CD4-positive, alpha-beta memory T cell (primary cell): ENCODE results near the gene CENPP. TPM values are rescaled to one million over a fixed set of nuclear protein-coding genes. Genes with fewer than 3 reads are reported as not detected.
A peak's percentile ranks its signal among the peaks of the same experiment; 100 is the strongest.

ENCODE experiments used
- CTCF ChIA-PET: fragments of 350-600 bp; sonication (Branson Sonifier 250); formaldehyde crosslinking; loops from one replicate; lab custom pipeline; 2021; ENCODE audit warnings: inconsistent platforms; ENCODE audit not compliant: partially characterized antibody; lab: Charles Lee
- POLR2A ChIA-PET: fragments of 350-600 bp; sonication (Branson Sonifier 250); formaldehyde crosslinking; loops from one replicate; lab custom pipeline; 2021; ENCODE audit not compliant: partially characterized antibody; lab: Charles Lee
- DNase-seq, 5 donors: peaks; one replicate each; pipeline versions ENCODE4 v3.0.0 to v3.0.0-alpha.2; 2020 to 2022; ENCODE audit warnings: mixed read lengths in 1 of 5
- H3K27ac ChIP-seq: one replicate; pipeline ENCODE4 v1.7.0; 2013; ENCODE audit warnings: low read depth, low read length
- H3K27me3 ChIP-seq: 2 replicates; pipeline ENCODE4 v1.7.0; 2013; ENCODE audit warnings: mild to moderate bottlenecking, low read length, moderate library complexity; ENCODE audit not compliant: insufficient read depth
- H3K36me3 ChIP-seq: 2 replicates; pipeline ENCODE4 v1.7.0; 2013; ENCODE audit warnings: mild to moderate bottlenecking, low read length, moderate library complexity; ENCODE audit not compliant: insufficient read depth
- H3K4me1 ChIP-seq: 2 replicates; pipeline ENCODE4 v1.7.0; 2013; ENCODE audit warnings: mild to moderate bottlenecking, low read length, moderate library complexity; ENCODE audit not compliant: insufficient read depth
- H3K4me3 ChIP-seq, 2 donors: one replicate each; pipeline ENCODE4 v1.7.0; 2013; ENCODE audit warnings: low read length in 2 of 2, mild to moderate bottlenecking in 1 of 2
- H3K9me3 ChIP-seq, 2 donors: one replicate each; pipeline ENCODE4 v1.7.0; 2013; ENCODE audit warnings: low read length in 2 of 2, control low read depth in 1 of 2; ENCODE audit not compliant: control insufficient read depth in 1 of 2
- H3K27ac Mint-ChIP-seq, 7 donors: one replicate each; pipeline ENCODE4 v1.8.0; 2020 to 2021; ENCODE audit warnings: mixed read lengths in 7 of 7, mild to moderate bottlenecking in 6 of 7, inconsistent platforms in 3 of 7, moderate library complexity in 3 of 7
- H3K27me3 Mint-ChIP-seq, 2 donors: one replicate each; pipeline ENCODE4 v1.8.0; 2020 to 2021; ENCODE audit warnings: mixed read lengths in 2 of 2
- H3K36me3 Mint-ChIP-seq, 2 donors: one replicate each; pipeline ENCODE4 v1.8.0; 2020 to 2021; ENCODE audit warnings: mixed read lengths in 2 of 2, inconsistent platforms in 1 of 2, mild to moderate bottlenecking in 1 of 2
- H3K4me1 Mint-ChIP-seq, 4 donors: one replicate each; pipeline ENCODE4 v1.8.0; 2020 to 2021; ENCODE audit warnings: mixed read lengths in 4 of 4, mild to moderate bottlenecking in 1 of 4
- H3K4me3 Mint-ChIP-seq, 8 donors: one replicate each; pipeline ENCODE4 v1.8.0; 2020 to 2021; ENCODE audit warnings: mixed read lengths in 8 of 8, mild to moderate bottlenecking in 7 of 8, moderate library complexity in 6 of 8, inconsistent platforms in 3 of 8
- H3K9me3 Mint-ChIP-seq, 8 donors: one replicate each; pipeline ENCODE4 v1.8.0; 2020 to 2021; ENCODE audit warnings: mixed read lengths in 8 of 8, mild to moderate bottlenecking in 5 of 8, inconsistent platforms in 3 of 8, moderate library complexity in 1 of 8
- intact Hi-C: fragments of 100-400 bp; cut with micrococcal nuclease; formaldehyde crosslinking; loops from one replicate; pipeline ENCODE4 v1.15.1; 2023
- polyA plus RNA-seq, 2 donors: library from polyadenylated mRNA; unstranded; fragments of 300-500 nt; fragmentation: Illumina TruSeq; gene quantifications; one replicate each; pipeline ENCODE4 v1.2.3, GENCODE V29; 2021
- total RNA-seq, 2 experiments: library from RNA; stranded (reverse); gene quantifications; one replicate each; pipeline ENCODE4 v1.2.3, GENCODE V29; 2021

CENPP gene
- total and polyA plus RNA-seq, 4 experiments from 2014 or later = 0.55 to 9.5 (median 3.4) TPM

- intact Hi-C loops = no loop called here
- H3K27me3 Mint-ChIP-seq = no peaks in the 10 kb centered on the region
- H3K36me3 Mint-ChIP-seq = no peaks in the 10 kb centered on the region
- DNase-seq = no peak
- no peak overlapping the region for H3K4me3 Mint-ChIP-seq
- Histone ChIP-seq H3K27ac (no peak overlapping the region), H3K4me1 (no peaks in the 10 kb centered on the region), H3K27me3 (no peaks in the 10 kb centered on the region), H3K4me3 (no peak overlapping the region), H3K9me3 (no peaks in the 10 kb centered on the region), H3K36me3 (no peaks in the 10 kb centered on the region)
- CTCF ChIA-PET = no interaction called here
- no peak overlapping the region for H3K27ac Mint-ChIP-seq
- H3K4me1 Mint-ChIP-seq = peaks cover 0 to 1% (median 0%) of the 10 kb centered on the region in 4 donors
- POLR2A ChIA-PET = no interaction called here
- H3K9me3 Mint-ChIP-seq = no peaks in the 10 kb centered on the region
Measured at GRCh38 chr9:92385953-92386352, 60.2 kb downstream of the CENPP start.

GRCh38 chr9:92392690-92393089, 66.9 kb downstream of the CENPP start:
- no peak overlapping the region for H3K27ac ChIP-seq
- no peaks in the 10 kb centered on the region for H3K9me3 ChIP-seq
- Mint-ChIP-seq H3K27ac (no peak overlapping the region), H3K4me3 (no peak overlapping the region), H3K27me3 (no peaks in the 10 kb centered on the region), H3K9me3 (no peaks in the 10 kb centered on the region), H3K4me1 (no peaks in the 10 kb centered on the region), H3K36me3 (no peaks in the 10 kb centered on the region)
- no peak for DNase-seq
- intact Hi-C loops = no loop called here
- ChIA-PET CTCF (no interaction called here), POLR2A (no interaction called here)
- no peaks in the 10 kb centered on the region for H3K4me1 ChIP-seq
- H3K27me3 ChIP-seq = no peaks in the 10 kb centered on the region
- no peaks in the 10 kb centered on the region for H3K36me3 ChIP-seq
- H3K4me3 ChIP-seq = no peak overlapping the region

DNA sequence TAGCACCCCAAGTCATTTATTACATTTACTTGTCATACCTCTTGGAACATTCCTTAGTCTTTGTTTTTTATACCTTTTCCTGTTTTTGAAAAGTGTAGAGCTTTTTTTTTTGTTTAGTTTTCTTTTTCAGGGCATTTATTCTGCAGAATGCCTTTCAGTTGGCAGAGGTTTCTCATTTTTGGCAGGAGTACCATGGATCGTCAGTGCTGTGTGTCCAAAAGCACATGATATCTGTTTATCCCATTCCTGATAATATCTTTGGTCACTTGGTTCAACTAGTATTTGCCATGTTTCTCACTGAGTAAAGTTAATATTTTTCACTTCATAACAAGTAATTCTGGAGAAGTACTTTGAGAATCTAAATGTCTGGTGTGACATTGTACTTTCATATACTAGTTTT, 67.9 kb downstream of the CENPP start:
- H3K27me3 Mint-ChIP-seq = no peaks in the 10 kb centered on the region
- Histone ChIP-seq H3K27me3 (no peaks in the 10 kb centered on the region), H3K9me3 (no peaks in the 10 kb centered on the region), H3K36me3 (no peaks in the 10 kb centered on the region), H3K4me3 (no peak overlapping the region), H3K4me1 (no peaks in the 10 kb centered on the region), H3K27ac (no peak overlapping the region)
- H3K9me3 Mint-ChIP-seq = peaks cover 0 to 2% (median 0%) of the 10 kb centered on the region in 8 donors
- no peaks in the 10 kb centered on the region for H3K36me3 Mint-ChIP-seq
- H3K27ac Mint-ChIP-seq = no peak overlapping the region
- no peaks in the 10 kb centered on the region for H3K4me1 Mint-ChIP-seq
- no peak for DNase-seq
- H3K4me3 Mint-ChIP-seq = no peak overlapping the region
- POLR2A ChIA-PET = no interaction called here
- CTCF ChIA-PET = interaction anchor here (0.6 kb wide), 1 partner anchor 253 kb away, joined by 3 read pairs; no protein-coding TSS in a partner anchor
- intact Hi-C loops = no loop called here

DNA sequence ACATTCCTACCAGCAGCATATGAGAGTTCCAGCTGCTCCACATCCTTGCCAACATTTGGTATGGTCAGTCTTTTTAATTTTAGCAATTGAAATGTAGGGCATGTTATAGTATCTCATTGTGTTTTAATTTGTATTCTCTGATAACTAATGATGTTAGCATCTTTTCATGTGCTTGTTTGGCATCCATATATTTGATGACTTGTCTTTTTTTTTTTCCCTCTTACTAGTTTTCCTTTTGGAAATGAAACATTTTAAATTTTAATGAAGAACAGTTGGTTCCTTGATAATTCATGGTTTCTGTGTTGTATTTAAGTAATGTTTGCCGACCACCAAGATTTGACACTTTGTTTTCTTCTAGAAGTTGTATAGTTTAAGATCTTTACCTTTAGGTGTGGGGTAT, 69.9 kb downstream of the CENPP start:
- Histone ChIP-seq H3K36me3 (no peaks in the 10 kb centered on the region), H3K9me3 (no peaks in the 10 kb centered on the region), H3K27me3 (no peaks in the 10 kb centered on the region), H3K4me1 (no peaks in the 10 kb centered on the region), H3K27ac (no peak overlapping the region), H3K4me3 (no peak overlapping the region)
- no peak overlapping the region for H3K4me3 Mint-ChIP-seq
- CTCF ChIA-PET = no interaction called here
- peak overlapping the region in 1 of 7 donors; percentile 9 for H3K27ac Mint-ChIP-seq
- DNase-seq = no peak
- intact Hi-C loops = no loop called here
- no peaks in the 10 kb centered on the region for H3K4me1 Mint-ChIP-seq
- no peaks in the 10 kb centered on the region for H3K27me3 Mint-ChIP-seq
- H3K9me3 Mint-ChIP-seq = peaks cover 0 to 2% (median 0%) of the 10 kb centered on the region in 8 donors
- POLR2A ChIA-PET = no interaction called here
- H3K36me3 Mint-ChIP-seq = no peaks in the 10 kb centered on the region

DNA sequence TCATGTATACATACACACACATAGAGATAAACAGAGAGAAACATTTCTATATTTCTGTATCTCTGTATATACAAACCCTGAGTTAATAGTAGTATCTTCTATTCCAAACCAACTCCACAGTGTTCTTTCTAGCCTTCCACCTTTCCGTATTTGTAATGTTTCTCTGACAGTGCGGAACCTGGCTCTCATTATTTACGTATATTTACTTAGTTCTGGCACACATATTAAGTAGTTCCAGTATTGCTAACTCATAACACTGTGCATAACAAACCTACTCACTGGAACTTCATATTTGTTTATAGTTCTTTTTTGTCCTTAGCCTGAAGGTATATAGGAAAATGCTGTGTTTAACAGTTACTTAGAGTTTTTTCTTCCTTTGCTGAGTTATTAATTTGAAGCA, 72.1 kb downstream of the CENPP start:
- intact Hi-C loops = no loop called here
- Mint-ChIP-seq H3K4me3 (no peak overlapping the region), H3K9me3 (peaks cover 0 to 2% (median 0%) of the 10 kb centered on the region in 8 donors), H3K4me1 (no peaks in the 10 kb centered on the region), H3K36me3 (no peaks in the 10 kb centered on the region), H3K27me3 (no peaks in the 10 kb centered on the region), H3K27ac (no peak overlapping the region)
- no peak overlapping the region for H3K27ac ChIP-seq
- H3K4me3 ChIP-seq = no peak overlapping the region
- no peaks in the 10 kb centered on the region for H3K4me1 ChIP-seq
- no peaks in the 10 kb centered on the region for H3K9me3 ChIP-seq
- POLR2A ChIA-PET = no interaction called here
- DNase-seq = no peak
- no peaks in the 10 kb centered on the region for H3K36me3 ChIP-seq
- CTCF ChIA-PET = no interaction called here
- no peaks in the 10 kb centered on the region for H3K27me3 ChIP-seq

DNA sequence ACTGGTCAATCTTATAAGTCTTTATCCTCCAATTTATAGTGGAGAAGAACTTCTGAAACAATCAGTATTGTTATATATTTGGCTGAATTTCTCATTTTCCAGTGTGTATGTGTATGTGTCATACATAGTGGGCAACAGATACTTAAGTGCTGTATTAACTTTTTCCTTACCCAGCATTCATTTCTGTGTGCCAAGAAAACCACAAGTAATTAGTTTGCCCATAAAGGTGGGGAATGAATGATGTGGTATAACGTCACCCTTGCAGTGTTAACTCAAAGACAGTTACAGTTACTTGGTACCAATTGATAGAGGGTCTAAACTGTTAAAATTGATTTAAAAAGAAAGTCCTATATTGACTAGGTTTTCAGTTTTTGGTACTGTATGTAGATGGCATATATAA, 76.6 kb downstream of the CENPP start:
- peaks cover 0 to 2% (median 0%) of the 10 kb centered on the region in 8 donors for H3K9me3 Mint-ChIP-seq
- H3K27ac Mint-ChIP-seq = no peak overlapping the region
- ChIA-PET POLR2A (no interaction called here), CTCF (no interaction called here)
- intact Hi-C loops = no loop called here
- H3K4me3 Mint-ChIP-seq = no peak overlapping the region
- Histone ChIP-seq H3K27me3 (no peaks in the 10 kb centered on the region), H3K27ac (no peak overlapping the region), H3K4me3 (no peak overlapping the region), H3K4me1 (peaks cover 30% of the 10 kb centered on the region), H3K9me3 (no peaks in the 10 kb centered on the region), H3K36me3 (no peaks in the 10 kb centered on the region)
- peaks cover 19 to 28% (median 22%) of the 10 kb centered on the region in 4 donors for H3K4me1 Mint-ChIP-seq
- H3K27me3 Mint-ChIP-seq = no peaks in the 10 kb centered on the region
- H3K36me3 Mint-ChIP-seq = no peaks in the 10 kb centered on the region
- no peak for DNase-seq

GRCh38 chr9:92402826-92403745, 77.3 kb downstream of the CENPP start:
- Histone ChIP-seq H3K27me3 (no peaks in the 10 kb centered on the region), H3K4me3 (no peak overlapping the region), H3K9me3 (no peaks in the 10 kb centered on the region), H3K36me3 (no peaks in the 10 kb centered on the region), H3K4me1 (peaks cover 33% of the 10 kb centered on the region), H3K27ac (no peak overlapping the region)
- no peak overlapping the region for H3K4me3 Mint-ChIP-seq
- peaks cover 19 to 28% (median 22%) of the 10 kb centered on the region in 4 donors for H3K4me1 Mint-ChIP-seq
- DNase-seq = no peak
- H3K27me3 Mint-ChIP-seq = no peaks in the 10 kb centered on the region
- ChIA-PET POLR2A (no interaction called here), CTCF (no interaction called here)
- no peaks in the 10 kb centered on the region for H3K36me3 Mint-ChIP-seq
- peaks cover 0 to 2% (median 0%) of the 10 kb centered on the region in 8 donors for H3K9me3 Mint-ChIP-seq
- H3K27ac Mint-ChIP-seq = no peak overlapping the region
- intact Hi-C loops = no loop called here
